Mesendoderm (in vitro differentiated cells): ENCODE results near the gene LRRC4C.

Source experiments
- DNase-seq: peaks from one replicate; pipeline ENCODE4 v3.0.0; 2013
- H2AK5ac ChIP-seq: 2 replicates; pipeline ENCODE4 v1.6.1; 2013; ENCODE audit warnings: low read length, inconsistent platforms
- H2BK120ac ChIP-seq: 2 replicates; pipeline ENCODE4 v1.6.1; 2013; ENCODE audit warnings: low read depth, mild to moderate bottlenecking, low read length, moderate library complexity, mixed read lengths
- H2BK15ac ChIP-seq: replicated peaks from 2 replicates; pipeline ENCODE4 v1.6.1; 2013; ENCODE audit warnings: low read depth, mild to moderate bottlenecking, moderate library complexity
- H2BK5ac ChIP-seq: 2 replicates; pipeline ENCODE4 v1.6.1; 2013; ENCODE audit warnings: low read length, inconsistent platforms
- H3K18ac ChIP-seq: 2 replicates; pipeline ENCODE4 v1.6.1; 2013; ENCODE audit warnings: mild to moderate bottlenecking, low read length, mixed read lengths
- H3K23ac ChIP-seq: one replicate; pipeline ENCODE4 v1.6.1; 2013; ENCODE audit warnings: low read length
- H3K27ac ChIP-seq: 2 replicates; pipeline ENCODE4 v1.5.1; 2013; ENCODE audit warnings: low read depth, mild to moderate bottlenecking, inconsistent platforms, low read length, moderate library complexity
- H3K27me3 ChIP-seq: 2 replicates; pipeline ENCODE4 v1.6.1; 2013; ENCODE audit warnings: low read length, control low read depth, mild to moderate bottlenecking, inconsistent platforms; ENCODE audit not compliant: insufficient read depth, poor library complexity
- H3K36me3 ChIP-seq: 2 replicates; pipeline ENCODE4 v1.6.1; 2013; ENCODE audit warnings: low read length, inconsistent platforms; ENCODE audit not compliant: control insufficient read depth, insufficient read depth
- H3K4ac ChIP-seq: one replicate; pipeline ENCODE4 v1.6.1; 2013; ENCODE audit warnings: low read depth, mild to moderate bottlenecking, low read length, moderate library complexity
- H3K4me1 ChIP-seq: 2 replicates; pipeline ENCODE4 v1.6.1; 2013; ENCODE audit warnings: low read depth, low read length, inconsistent platforms; ENCODE audit not compliant: control insufficient read depth
- H3K4me2 ChIP-seq: 2 replicates; pipeline ENCODE4 v1.6.1; 2013; ENCODE audit warnings: low read length
- H3K4me3 ChIP-seq: 2 replicates; pipeline ENCODE4 v1.5.1; 2013; ENCODE audit warnings: mild to moderate bottlenecking, low read length
- H3K56ac ChIP-seq: one replicate; pipeline ENCODE4 v1.6.1; 2013; ENCODE audit warnings: low read length
- H3K79me1 ChIP-seq: 2 replicates; pipeline ENCODE4 v1.6.1; 2013; ENCODE audit warnings: low read length, inconsistent platforms
- H3K79me2 ChIP-seq: 2 replicates; pipeline ENCODE4 v1.6.1; 2013; ENCODE audit warnings: mild to moderate bottlenecking, low read length; ENCODE audit not compliant: control insufficient read depth, insufficient read depth
- H3K9ac ChIP-seq: 2 replicates; pipeline ENCODE4 v1.6.1; 2013; ENCODE audit warnings: low read length, inconsistent platforms
- H4K5ac ChIP-seq: one replicate; pipeline ENCODE4 v1.6.1; 2013; ENCODE audit warnings: low read length
- H4K8ac ChIP-seq: one replicate; pipeline ENCODE4 v1.6.1; 2013; ENCODE audit warnings: low read depth, mild to moderate bottlenecking, control low read depth, low read length, moderate library complexity
- WGBS: extraction: QIAGEN DNeasy Blood & Tissue Kit; methylation state at CpG from one replicate; pipeline ENCODE4 v1.1.7; 2013; ENCODE audit warnings: low lambda C conversion rate, missing lambda C conversion rate; ENCODE audit not compliant: insufficient coverage; ENCODE audit errors: extremely low coverage; 5-methylcytosine and 5-hydroxymethylcytosine counted together

Gene LRRC4C

GRCh38 chr11:40370821-40371616 is 1088.4 kb downstream of the LRRC4C start:
- Histone ChIP-seq H3K23ac (no peak overlapping the region), H3K4me3 (no peak overlapping the region), H4K5ac (no peak overlapping the region), H2AK5ac (no peak overlapping the region), H4K8ac (no peak overlapping the region), H3K79me1 (no peaks in the 10 kb centered on the region), H3K79me2 (no peaks in the 10 kb centered on the region), H2BK120ac (no peak overlapping the region), H3K9ac (no peak overlapping the region), H2BK15ac (no peak overlapping the region), H3K27ac (no peak overlapping the region), H3K27me3 (no peaks in the 10 kb centered on the region), H3K4me1 (no peaks in the 10 kb centered on the region), H3K18ac (no peak overlapping the region), H3K4ac (no peak overlapping the region), H3K4me2 (no peak overlapping the region), H3K56ac (no peak overlapping the region), H3K36me3 (no peaks in the 10 kb centered on the region), H2BK5ac (no peak overlapping the region)
- WGBS: no CpG with 5 or more reads among the region's 5 CpGs
- no peak for DNase-seq

DNA sequence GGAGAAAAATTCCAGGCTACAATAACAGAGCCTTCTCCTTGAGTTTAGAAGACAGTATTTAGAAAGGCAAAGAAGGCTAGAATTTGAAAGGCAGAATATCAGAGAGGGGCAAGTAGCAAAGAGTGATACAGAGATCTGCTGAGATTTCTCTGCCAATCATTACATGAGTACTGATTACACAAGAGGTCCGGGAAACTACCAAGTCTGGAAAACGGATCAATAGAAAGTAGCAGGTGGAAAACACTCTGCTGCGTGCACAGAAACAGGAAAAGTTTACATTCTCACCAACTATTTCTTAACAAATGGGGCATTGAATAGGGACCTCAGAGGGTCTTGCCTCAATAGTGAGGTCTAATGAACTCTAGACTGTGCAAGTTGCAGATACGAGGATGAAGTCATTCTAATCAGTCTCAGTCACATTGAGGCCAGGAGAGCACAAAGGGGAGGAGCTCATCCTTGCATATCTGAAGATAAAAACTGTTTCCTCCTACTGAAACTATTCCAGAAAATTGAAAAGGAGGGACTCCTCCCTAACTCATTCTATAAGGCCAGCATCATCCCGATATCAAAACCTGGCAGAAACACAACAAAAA is 1099.2 kb downstream of the LRRC4C start:
- Histone ChIP-seq H2AK5ac (no peak overlapping the region), H3K79me2 (no peaks in the 10 kb centered on the region), H2BK120ac (no peak overlapping the region), H3K79me1 (no peaks in the 10 kb centered on the region), H4K8ac (no peak overlapping the region), H3K4ac (no peak overlapping the region), H4K5ac (no peak overlapping the region), H3K18ac (no peak overlapping the region), H2BK5ac (no peak overlapping the region), H3K36me3 (no peaks in the 10 kb centered on the region), H3K4me1 (no peaks in the 10 kb centered on the region), H3K23ac (no peak overlapping the region), H3K4me3 (no peak overlapping the region), H3K9ac (no peak overlapping the region), H3K27me3 (no peaks in the 10 kb centered on the region), H2BK15ac (no peak overlapping the region), H3K56ac (no peak overlapping the region), H3K27ac (no peak overlapping the region), H3K4me2 (no peak overlapping the region)
- no peak for DNase-seq
- no CpG with 5 or more reads among the region's 5 CpGs for WGBS

- H4K5ac ChIP-seq: no peak overlapping the region
- no peak overlapping the region for H3K18ac ChIP-seq
- no peak overlapping the region for H3K4ac ChIP-seq
- no peak overlapping the region for H2BK120ac ChIP-seq
- DNase-seq: no peak
- no peak overlapping the region for H3K4me3 ChIP-seq
- H3K4me1 ChIP-seq: no peaks in the 10 kb centered on the region
- no peak overlapping the region for H2BK5ac ChIP-seq
- no peak overlapping the region for H4K8ac ChIP-seq
- no peaks in the 10 kb centered on the region for H3K79me1 ChIP-seq
- no peaks in the 10 kb centered on the region for H3K36me3 ChIP-seq
- H3K27me3 ChIP-seq: no peaks in the 10 kb centered on the region
- H2AK5ac ChIP-seq: no peak overlapping the region
- no peak overlapping the region for H3K4me2 ChIP-seq
- H3K56ac ChIP-seq: no peak overlapping the region
- H3K27ac ChIP-seq: no peak overlapping the region
- H2BK15ac ChIP-seq: no peak overlapping the region
- WGBS: no CpG with 5 or more reads among the region's 4 CpGs
- H3K23ac ChIP-seq: no peak overlapping the region
- H3K79me2 ChIP-seq: no peaks in the 10 kb centered on the region
- no peak overlapping the region for H3K9ac ChIP-seq
Observed at GRCh38 chr11:40354121-40354520, 1105.3 kb downstream of the LRRC4C start.

- no peaks in the 10 kb centered on the region for H3K36me3 ChIP-seq
- no peak overlapping the region for H3K27ac ChIP-seq
- DNase-seq: no peak
- H4K5ac ChIP-seq: no peak overlapping the region
- no peak overlapping the region for H2BK15ac ChIP-seq
- H3K79me1 ChIP-seq: no peaks in the 10 kb centered on the region
- WGBS: no CpG with 5 or more reads among the region's 3 CpGs
- H3K79me2 ChIP-seq: no peaks in the 10 kb centered on the region
- H4K8ac ChIP-seq: no peak overlapping the region
- peaks cover 1% of the 10 kb centered on the region for H3K4me1 ChIP-seq
- no peak overlapping the region for H3K4me2 ChIP-seq
- H3K18ac ChIP-seq: no peak overlapping the region
- no peak overlapping the region for H2AK5ac ChIP-seq
- H3K4ac ChIP-seq: no peak overlapping the region
- H2BK5ac ChIP-seq: no peak overlapping the region
- H3K4me3 ChIP-seq: no peak overlapping the region
- no peaks in the 10 kb centered on the region for H3K27me3 ChIP-seq
- no peak overlapping the region for H2BK120ac ChIP-seq
- H3K56ac ChIP-seq: no peak overlapping the region
- H3K23ac ChIP-seq: no peak overlapping the region
- H3K9ac ChIP-seq: no peak overlapping the region
Observed at GRCh38 chr11:40340911-40341310, 1118.5 kb downstream of the LRRC4C start.

DNA sequence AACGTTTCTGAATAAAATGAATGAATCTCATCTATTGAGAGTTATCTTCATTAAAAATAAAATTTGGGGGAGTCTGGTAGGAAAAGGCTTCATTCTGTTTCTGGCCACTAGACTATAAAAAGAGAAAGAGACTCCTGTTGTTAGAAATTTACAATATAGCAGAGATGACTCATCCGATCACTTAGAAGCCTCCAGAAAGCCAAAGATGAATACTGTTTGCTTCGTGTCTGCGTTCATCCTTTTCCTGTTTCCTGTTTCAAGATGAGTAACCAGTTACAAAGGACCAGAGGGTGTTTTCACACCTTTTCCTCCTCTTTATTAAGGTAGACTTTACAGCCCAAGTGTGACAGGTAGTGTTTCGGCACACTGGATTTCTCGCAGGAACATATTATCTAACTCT is 1120.7 kb downstream of the LRRC4C start:
- Histone ChIP-seq H3K4me3 (no peak overlapping the region), H2BK15ac (no peak overlapping the region), H3K27ac (no peak overlapping the region), H3K9ac (no peak overlapping the region), H3K4me2 (no peak overlapping the region), H3K79me1 (no peaks in the 10 kb centered on the region), H4K5ac (no peak overlapping the region), H4K8ac (no peak overlapping the region), H3K23ac (no peak overlapping the region), H2BK120ac (no peak overlapping the region), H2BK5ac (no peak overlapping the region), H3K4me1 (peaks cover 1% of the 10 kb centered on the region), H3K56ac (no peak overlapping the region), H3K18ac (no peak overlapping the region), H2AK5ac (no peak overlapping the region), H3K79me2 (no peaks in the 10 kb centered on the region), H3K4ac (no peak overlapping the region), H3K36me3 (no peaks in the 10 kb centered on the region), H3K27me3 (no peaks in the 10 kb centered on the region)
- peak; percentile 25 for DNase-seq
- no CpG with 5 or more reads among the region's 6 CpGs for WGBS
